Liver (tissue), 9 donors: Measurements from ENCODE around the gene LRRC23. TPM values are rescaled to one million over a fixed set of nuclear protein-coding genes. Genes with fewer than 3 reads are reported as not detected.

Source experiments
- DNase-seq: peaks from one replicate; pipeline ENCODE4 v3.0.0-alpha.2; 2017; ENCODE audit warnings: low spot score
- H3K27ac ChIP-seq, 2 donors: one replicate each; pipeline ENCODE4 v1.7.0; 2013; ENCODE audit warnings: inconsistent platforms in 2 of 2, low read length in 2 of 2, control low read depth in 1 of 2, low read depth in 1 of 2, mild to moderate bottlenecking in 1 of 2
- H3K27me3 ChIP-seq, 4 donors: one replicate each; pipeline versions ENCODE4 v1.6.1 to v1.7.0; 2013; ENCODE audit warnings: low read length in 3 of 4, inconsistent platforms in 1 of 4, mild to moderate bottlenecking in 1 of 4, moderate library complexity in 1 of 4; ENCODE audit not compliant: control insufficient read depth in 4 of 4, insufficient read depth in 4 of 4
- H3K36me3 ChIP-seq, 4 donors: one replicate each; pipeline versions ENCODE4 v1.6.1 to v1.7.0; 2013; ENCODE audit warnings: low read length in 3 of 4, mild to moderate bottlenecking in 3 of 4, low read depth in 1 of 4, moderate library complexity in 1 of 4; ENCODE audit not compliant: control insufficient read depth in 4 of 4, insufficient read depth in 3 of 4
- H3K4me1 ChIP-seq, 4 donors: one replicate each; pipeline versions ENCODE4 v1.6.1 to v1.7.0; 2013; ENCODE audit warnings: low read length in 3 of 4, mild to moderate bottlenecking in 3 of 4, moderate library complexity in 1 of 4; ENCODE audit not compliant: control insufficient read depth in 4 of 4, insufficient read depth in 4 of 4
- H3K4me3 ChIP-seq, 3 donors: one replicate each; pipeline versions ENCODE4 v1.6.1 to v1.7.0; 2013; ENCODE audit warnings: low read length in 3 of 3, control low read depth in 1 of 3, low read depth in 1 of 3, mild to moderate bottlenecking in 1 of 3
- H3K9ac ChIP-seq, 2 donors: one replicate each; pipeline ENCODE4 v1.7.0; 2013; ENCODE audit warnings: low read length in 2 of 2, mild to moderate bottlenecking in 2 of 2, moderate library complexity in 2 of 2, control low read depth in 1 of 2, low read depth in 1 of 2
- H3K9me3 ChIP-seq, 4 donors: one replicate each; pipeline versions ENCODE4 v1.6.1 to v1.7.0; 2013; ENCODE audit warnings: low read length in 3 of 4; ENCODE audit not compliant: control insufficient read depth in 4 of 4
- ATF3 ChIP-seq: IDR thresholded peaks from 2 replicates; pipeline ENCODE4 v1.6.1; 2016; ENCODE audit warnings: antibody characterized with exemption
- CTCF ChIP-seq: fragments of 150-350 bp; IDR thresholded peaks from 2 replicates; pipeline ENCODE4 v1.5.1; 2017; ENCODE audit warnings: improper control_type of control experiment, low read depth, low read length; ENCODE audit not compliant: missing input control
- EGR1 ChIP-seq, 2 donors: IDR thresholded peaks; 2 replicates each; pipeline ENCODE4 v1.6.1; 2016 to 2018; ENCODE audit warnings: antibody characterized with exemption in 2 of 2, low read depth in 2 of 2
- FOXA1 ChIP-seq: IDR thresholded peaks from 2 replicates; pipeline ENCODE4 v1.6.1; 2016; ENCODE audit warnings: antibody characterized with exemption
- FOXA2 ChIP-seq: IDR thresholded peaks from 2 replicates; pipeline ENCODE4 v1.6.1; 2016; ENCODE audit warnings: antibody characterized with exemption
- GABPA ChIP-seq, 2 donors: IDR thresholded peaks in 1 of 2; conservative IDR thresholded peaks in 1 of 2; 2 replicates each; pipeline ENCODE4 v1.6.1; 2016; ENCODE audit warnings: antibody characterized with exemption in 2 of 2, mild to moderate bottlenecking in 1 of 2, moderate library complexity in 1 of 2
- HNF4A ChIP-seq, 2 donors: conservative IDR thresholded peaks; 2 replicates each; pipeline ENCODE4 v1.6.1; 2016; ENCODE audit warnings: antibody characterized with exemption in 2 of 2, mild to moderate bottlenecking in 2 of 2
- HNF4G ChIP-seq: IDR thresholded peaks from 2 replicates; pipeline ENCODE4 v1.6.1; 2016; ENCODE audit warnings: antibody characterized with exemption
- JUND ChIP-seq, 2 donors: IDR thresholded peaks; 2 replicates each; pipeline ENCODE4 v1.6.1; 2016; ENCODE audit warnings: antibody characterized with exemption in 2 of 2
- MAX ChIP-seq: IDR thresholded peaks from 2 replicates; pipeline ENCODE4 v1.6.1; 2016; ENCODE audit warnings: antibody characterized with exemption
- NR2F2 ChIP-seq: IDR thresholded peaks from 2 replicates; pipeline ENCODE4 v1.6.1; 2016; ENCODE audit warnings: antibody characterized with exemption
- RAD21 ChIP-seq, 2 donors: IDR thresholded peaks; 2 replicates each; pipeline ENCODE4 v1.6.1; 2016; ENCODE audit warnings: antibody characterized with exemption in 2 of 2, mild to moderate bottlenecking in 2 of 2
- REST ChIP-seq: IDR thresholded peaks from 2 replicates; pipeline ENCODE4 v1.6.1; 2016; ENCODE audit warnings: antibody characterized with exemption, mild to moderate bottlenecking
- RXRA ChIP-seq, 2 donors: IDR thresholded peaks; 2 replicates each; pipeline ENCODE4 v1.6.1; 2017 to 2018; ENCODE audit warnings: antibody characterized with exemption in 2 of 2, mild to moderate bottlenecking in 1 of 2
- SP1 ChIP-seq: IDR thresholded peaks from 2 replicates; pipeline ENCODE4 v1.6.1; 2018; ENCODE audit warnings: antibody characterized with exemption, mild to moderate bottlenecking
- YY1 ChIP-seq: IDR thresholded peaks from 2 replicates; pipeline ENCODE4 v1.6.1; 2016; ENCODE audit warnings: antibody characterized with exemption, mild to moderate bottlenecking
- ZBTB33 ChIP-seq: IDR thresholded peaks from 2 replicates; pipeline ENCODE4 v1.6.1; 2016; ENCODE audit warnings: antibody characterized with exemption
- WGBS: extraction: QIAGEN DNeasy Blood & Tissue Kit; methylation state at CpG from one replicate; pipeline ENCODE4 v1.1.7; 2013; 5-methylcytosine and 5-hydroxymethylcytosine counted together
- polyA plus RNA-seq, 2 donors: library from polyadenylated mRNA; stranded (reverse) in 1 of 2; unstranded in 1 of 2; fragments of 200-250 nt in 1 of 2; fragments of >200 nt in 1 of 2; fragmentation: Nextera tagmentation in 1 of 2; extraction: Ambion mirVana in 1 of 2; gene quantifications; one replicate each; pipeline versions ENCODE4 v1.2.1 to v1.2.3, GENCODE V29; 2013 to 2015
- total RNA-seq, 2 donors: library from RNA; depleted of rRNA; stranded (reverse); fragments of >200 nt; gene quantifications; one replicate each; pipeline ENCODE4 v1.2.3, GENCODE V29; 2014
- donor health status: healthy.
- donor health status: healthy.
- donor health status: healthy.
- donor health status: healthy.
- donor health status: healthy.

LRRC23 gene
- total RNA-seq: 1 to 10 TPM; 2.0 to 3.6 TPM
- polyA plus RNA-seq: 1 to 10 TPM in 1 of 2 donors, under 1 TPM in 1; 0.92 to 2.3 TPM

- peak; percentile 96 for DNase-seq
- Histone ChIP-seq H3K27me3 (no peaks in the 10 kb centered on the region), H3K27ac (peak within 1 kb of the TSS; percentile 56 to 62), H3K36me3 (no peaks in the 10 kb centered on the region), H3K4me1 (peaks cover 1 to 11% (median 8%) of the 10 kb centered on the region in 4 donors), H3K9ac (peak within 1 kb of the TSS; percentile 3 to 61), H3K4me3 (peak within 1 kb of the TSS; percentile 32 to 81 (median 56)), H3K9me3 (no peaks in the 10 kb centered on the region)
- 6% methylated on average over 34 of the region's 34 CpGs for whole genome bisulfite sequencing
- peak in 1 of 2 donors; percentile 75 for TF ChIP-seq GABPA (IDR thresholded peaks at IDR 0.05 in 1 of 2, conservative IDR thresholded peaks at IDR 0.05 in 1 of 2)
- TF ChIP-seq RAD21 (IDR thresholded peaks at IDR 0.05): peak in 1 of 2 donors; percentile 3
- TF ChIP-seq FOXA1: no peak
- TF ChIP-seq YY1: peak; percentile 48
- peak in 1 of 2 donors; percentile 90 for TF ChIP-seq HNF4A (conservative IDR thresholded peaks at IDR 0.05)
- TF ChIP-seq JUND (IDR thresholded peaks at IDR 0.05): peak; percentile 90 to 93
- no peak for TF ChIP-seq FOXA2
- no peak for TF ChIP-seq NR2F2
- no peak for TF ChIP-seq ZBTB33
- TF ChIP-seq HNF4G: no peak
- peak; percentile 74 for TF ChIP-seq MAX
- TF ChIP-seq ATF3: peak; percentile 72
- TF ChIP-seq RXRA (IDR thresholded peaks at IDR 0.05): peak in 1 of 2 donors; percentile 18
- TF ChIP-seq EGR1 (IDR thresholded peaks at IDR 0.05; ENCODE audit: low read depth in 2 of 2): peak; percentile 60 to 67
- peak; percentile 69 for TF ChIP-seq SP1
Observed at GRCh38 chr12:6904280-6905276, at the start of gene LRRC23. TSS of gene LRRC23 (plus strand) at chr12:6904822. CDS start at chr12:6905634, 812 bp downstream.

GRCh38 chr12:6855322-6855721 lies 49.3 kb upstream of the LRRC23 start:
- Histone ChIP-seq H3K36me3 (peaks cover 15 to 46% (median 30%) of the 10 kb centered on the region in 4 donors), H3K9ac (no peak overlapping the region), H3K27me3 (no peaks in the 10 kb centered on the region), H3K4me3 (no peak overlapping the region), H3K9me3 (no peaks in the 10 kb centered on the region), H3K4me1 (peaks cover 7 to 23% (median 13%) of the 10 kb centered on the region in 4 donors), H3K27ac (no peak overlapping the region)
- DNase-seq: no peak
- TF ChIP-seq GABPA (IDR thresholded peaks at IDR 0.05 in 1 of 2, conservative IDR thresholded peaks at IDR 0.05 in 1 of 2) (no peak), REST (no peak), ZBTB33 (no peak), SP1 (no peak), CTCF (no peak)
- WGBS: 95% methylated on average over 14 of the region's 14 CpGs
